Endothelial cell of umbilical vein (primary cell): ENCODE measurements around the gene GEMIN7. TPM values are rescaled to one million over a fixed set of nuclear protein-coding genes. Genes with fewer than 3 reads are reported as not detected.

Experiments
- BruUV-seq: library from RNA; stranded (reverse); fragments of 400-500 nt; replicated peaks from 2 replicates; lab custom pipeline; 2021; lab: Mats Ljungman, UMichigan
- CTCF ChIA-PET: fragments of 300-600, 350-600 bp; sonication (Branson Sonifier 250); formaldehyde crosslinking; loops from one replicate; lab custom pipeline; 2021; ENCODE audit warnings: antibody characterized with exemption, inconsistent platforms; lab: Charles Lee
- POLR2A ChIA-PET: fragments of 300-600, 350-600 bp; sonication (Branson Sonifier 250); formaldehyde crosslinking; loops from one replicate; lab custom pipeline; 2021; ENCODE audit warnings: antibody characterized with exemption, inconsistent platforms; lab: Charles Lee
- DNase-seq: peaks from one replicate; pipeline ENCODE4 v3.0.0-alpha.2; 2011; ENCODE audit warnings: low read depth, low spot score
- FAIRE-seq: peaks from 2 replicates; lab custom pipeline; 2011; peaks lifted over from hg19 to GRCh38; lab: Jason Lieb, UNC
- H2AFZ ChIP-seq: 2 replicates; pipeline ENCODE4 v1.6.0; 2012; ENCODE audit warnings: low read depth, low read length, control low read depth, inconsistent platforms
- H3K27ac ChIP-seq: 2 replicates; pipeline ENCODE4 v1.5.1; 2011; ENCODE audit warnings: low read depth, mild to moderate bottlenecking, control low read depth, low read length, moderate library complexity; ENCODE audit not compliant: insufficient read depth
- H3K27me3 ChIP-seq, 2 experiments: 2 replicates each; pipeline versions ENCODE4 v1.6.0 to v1.6.1; 2011; ENCODE audit warnings: low read length in 2 of 2, mixed read lengths in 1 of 2; ENCODE audit not compliant: control insufficient read depth in 2 of 2, insufficient read depth in 2 of 2
- H3K36me3 ChIP-seq, 2 experiments: 2 replicates in 1 of 2; 3 replicates in 1 of 2; pipeline ENCODE4 v1.5.1; 2011; ENCODE audit warnings: low read length in 2 of 2, mild to moderate bottlenecking in 1 of 2, moderate library complexity in 1 of 2; ENCODE audit not compliant: control insufficient read depth in 2 of 2, insufficient read depth in 2 of 2; ENCODE audit errors: extremely low read depth in 1 of 2
- H3K4me1 ChIP-seq: 3 replicates; pipeline ENCODE4 v1.5.1; 2011; ENCODE audit warnings: mild to moderate bottlenecking, low read length; ENCODE audit not compliant: control insufficient read depth, insufficient read depth; ENCODE audit errors: extremely low read depth
- H3K4me2 ChIP-seq: 2 replicates; pipeline ENCODE4 v1.6.1; 2011; ENCODE audit warnings: low read length, control low read depth, mixed read lengths; ENCODE audit not compliant: insufficient read depth
- H3K4me3 ChIP-seq, 3 experiments: fragments of 200-600 bp in 1 of 3; sonication (generic), shearing (Covaris generic) in 1 of 3; replicated peaks in 1 of 3; 2 replicates each; pipeline ENCODE4 v1.5.1; 2011 to 2016; ENCODE audit warnings: control low read depth in 3 of 3, low read length in 3 of 3, mild to moderate bottlenecking in 2 of 3, inconsistent platforms in 1 of 3, low read depth in 1 of 3, moderate library complexity in 1 of 3; ENCODE audit not compliant: insufficient read depth in 1 of 3
- H3K79me2 ChIP-seq: 2 replicates; pipeline ENCODE4 v1.6.0; 2012; ENCODE audit warnings: low read length, inconsistent platforms; ENCODE audit not compliant: control insufficient read depth, insufficient read depth
- H3K9ac ChIP-seq: replicated peaks from 2 replicates; pipeline ENCODE3; 2011; ENCODE audit warnings: low read length, control low read depth; ENCODE audit not compliant: insufficient read depth; ENCODE audit errors: extremely low read depth
- H3K9me1 ChIP-seq: replicated peaks from 3 replicates; pipeline ENCODE4 v1.6.0; 2011; ENCODE audit warnings: mild to moderate bottlenecking, low read length; ENCODE audit not compliant: control insufficient read depth, insufficient read depth; ENCODE audit errors: extremely low read depth
- H3K9me3 ChIP-seq: replicated peaks from 2 replicates; pipeline ENCODE4 v1.5.1; 2012; ENCODE audit warnings: low read length, inconsistent platforms; ENCODE audit not compliant: control insufficient read depth, insufficient read depth
- H4K20me1 ChIP-seq: replicated peaks from 2 replicates; pipeline ENCODE3; 2011; ENCODE audit warnings: mild to moderate bottlenecking, low read length; ENCODE audit not compliant: control insufficient read depth, insufficient read depth; ENCODE audit errors: extremely low read depth
- CTCF ChIP-seq, 2 donors: IDR thresholded peaks; 1 replicate in 1 of 2; 2 replicates in 1 of 2; pipeline ENCODE4 v1.5.1; 2011; ENCODE audit warnings: low read length in 2 of 2, mild to moderate bottlenecking in 2 of 2, moderate library complexity in 2 of 2, control low read depth in 1 of 2, inconsistent platforms in 1 of 2, low read depth in 1 of 2; ENCODE audit not compliant: insufficient read depth in 1 of 2; ENCODE audit errors: extremely low read depth in 1 of 2
- EZH2 ChIP-seq: IDR thresholded peaks from 2 replicates; pipeline ENCODE4 v1.6.1; 2012; ENCODE audit warnings: borderline replicate concordance, low read depth, mild to moderate bottlenecking, moderate library complexity, low read length, inconsistent platforms; ENCODE audit not compliant: severe bottlenecking
- FOS ChIP-seq: IDR thresholded peaks from 2 replicates; pipeline ENCODE4 v1.6.1; 2011; ENCODE audit warnings: mild to moderate bottlenecking, low read length, moderate library complexity, borderline replicate concordance; ENCODE audit not compliant: insufficient read depth
- GATA2 ChIP-seq: IDR thresholded peaks from 2 replicates; pipeline ENCODE4 v1.7.0; 2011; ENCODE audit warnings: low read depth, mild to moderate bottlenecking, moderate library complexity, mixed read lengths, low read length; ENCODE audit not compliant: insufficient read length, insufficient read depth
- JUN ChIP-seq: IDR thresholded peaks from 2 replicates; pipeline ENCODE4 v1.6.1; 2011; ENCODE audit warnings: borderline replicate concordance, low read depth; ENCODE audit not compliant: insufficient read length, insufficient read depth
- MYC ChIP-seq: IDR thresholded peaks from one replicate; pipeline ENCODE4 v1.6.1; 2011; ENCODE audit warnings: mild to moderate bottlenecking, low read depth, low read length
- POLR2A ChIP-seq: IDR thresholded peaks from 2 replicates; pipeline ENCODE4 v1.6.1; 2012; ENCODE audit warnings: low read depth, mild to moderate bottlenecking, control low read depth, low read length
- POLR2AphosphoS5 ChIP-seq: IDR thresholded peaks from 2 replicates; pipeline ENCODE4 v1.6.1; 2012; ENCODE audit warnings: low read depth, mild to moderate bottlenecking, control low read depth, low read length, moderate library complexity; ENCODE audit not compliant: insufficient read depth
- dilution Hi-C: fragments of 300-500 bp; cut with MboI; formaldehyde crosslinking; loops from one replicate; pipeline ENCODE4 v1.15.0; 2019; ENCODE audit warnings: low sequenced_read_pairs; ENCODE audit not compliant: extremely low pct_ligation_motif_present
- intact Hi-C: fragments of 100-400 bp; cut with micrococcal nuclease; formaldehyde crosslinking; loops from one replicate; pipeline ENCODE4 v1.10.0; 2022
- polyA plus RNA-seq, 4 experiments: library from polyadenylated mRNA; depleted of rRNA in 3 of 4; stranded (reverse) in 3 of 4; unstranded in 1 of 4; fragments of >200 nt; gene quantifications; 2 replicates each; pipeline versions ENCODE4 v1.2.1 to v1.2.3, GENCODE V29; 2011 to 2012; ENCODE audit warnings: missing spikeins in 1 of 4
- total RNA-seq: library from RNA; stranded (reverse); gene quantifications from 2 replicates; pipeline ENCODE4 v1.2.3, GENCODE V29; 2021
- TF ChIP-seq, protein P1 (sequence below): IDR thresholded peaks from 2 replicates; pipeline ENCODE4 v1.6.1; 2011; ENCODE audit not compliant: insufficient read depth, insufficient read length

The GEMIN7 gene
- total and polyA plus RNA-seq, 2 donors (not counting 3 experiments of a cell fraction or from before 2014, with no cell fraction given): 34.2 to 53.7 TPM

DNA sequence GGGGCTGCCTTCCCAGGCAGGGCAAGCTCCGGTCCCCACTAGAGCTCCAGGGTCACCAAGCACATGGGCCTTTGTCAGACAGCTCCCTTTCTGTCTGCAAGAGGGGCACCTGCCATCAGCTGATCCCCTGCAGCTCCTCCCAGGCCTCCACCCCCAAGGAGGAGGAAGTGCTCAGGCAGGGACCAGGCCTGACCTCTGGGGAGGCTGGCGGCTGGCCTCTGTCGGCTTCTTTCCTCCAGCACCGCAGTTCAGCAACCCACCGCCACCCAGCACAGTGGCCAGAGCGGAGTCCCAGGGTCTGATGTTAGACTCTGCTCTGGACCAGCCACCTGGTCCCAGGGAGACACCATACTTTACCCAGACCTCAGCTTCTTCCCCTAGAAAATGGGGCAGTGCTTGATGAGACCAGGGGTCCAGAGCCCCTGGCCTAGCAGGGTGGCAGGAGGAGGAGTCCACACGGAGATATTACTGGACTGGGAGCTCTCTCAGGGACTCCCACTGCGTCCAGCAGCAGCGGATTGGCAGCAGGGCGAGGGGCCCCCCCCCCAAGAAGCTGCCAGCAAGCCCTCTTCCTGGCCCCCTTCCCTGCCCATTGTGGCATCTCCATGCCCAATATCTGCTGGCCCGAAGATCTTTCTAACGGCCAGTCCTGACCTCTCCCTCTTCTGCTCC is 57.6 kb downstream of the GEMIN7 start:
- H3K9ac ChIP-seq: no peak overlapping the region
- H3K9me3 ChIP-seq: no peaks in the 10 kb centered on the region
- peaks cover 2% of the 10 kb centered on the region for H3K79me2 ChIP-seq
- no peak overlapping the region for H2AFZ ChIP-seq
- DNase-seq (no peak), FAIRE-seq (no peak)
- dilution Hi-C loops: no loop called here
- H4K20me1 ChIP-seq: no peaks in the 10 kb centered on the region
- no peaks in the 10 kb centered on the region for H3K9me1 ChIP-seq
- ChIA-PET POLR2A (no interaction called here), CTCF (interaction anchor here (1.1 to 3.4 kb wide), 3 partner anchors 11 to 148 kb away, joined by 3 to 16 read pairs (median 5); no protein-coding TSS in a partner anchor)
- H3K4me1 ChIP-seq: no peaks in the 10 kb centered on the region
- H3K4me3 ChIP-seq: no peak overlapping the region
- intact Hi-C loops: no loop called here
- no peak overlapping the region for H3K4me2 ChIP-seq
- no peak overlapping the region for H3K27ac ChIP-seq
- no peak for TF ChIP-seq EZH2
- TF ChIP-seq GATA2: no peak
- TF ChIP-seq, protein P1, sequence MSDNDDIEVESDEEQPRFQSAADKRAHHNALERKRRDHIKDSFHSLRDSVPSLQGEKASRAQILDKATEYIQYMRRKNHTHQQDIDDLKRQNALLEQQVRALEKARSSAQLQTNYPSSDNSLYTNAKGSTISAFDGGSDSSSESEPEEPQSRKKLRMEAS: no peak
- no peak for TF ChIP-seq POLR2AphosphoS5
- TF ChIP-seq MYC: no peak
- TF ChIP-seq POLR2A: no peak
- TF ChIP-seq FOS: no peak
- no peak for TF ChIP-seq JUN
- no peak for TF ChIP-seq CTCF (IDR thresholded peaks at IDR 0.05; ENCODE audit: extremely low read depth in 1 of 2, insufficient read depth in 1 of 2, low read depth in 1 of 2, low read length in 2 of 2)
- H3K36me3 ChIP-seq: no peaks in the 10 kb centered on the region
- BruUV-seq: no TSS peak
- H3K27me3 ChIP-seq: no peaks in the 10 kb centered on the region
